Vagina (tissue), 2 donors: ENCODE results near the gene CHST5. TPM values are rescaled to one million over a fixed set of nuclear protein-coding genes. Genes with fewer than 3 reads are reported as not detected.

Source experiments
- DNase-seq, 2 donors: peaks; one replicate each; pipeline ENCODE4 v3.0.0-alpha.2; 2017; ENCODE audit errors: extremely low spot score in 2 of 2
- H3K27ac ChIP-seq: fragments of 200-600 bp; sonication (generic); one replicate; pipeline ENCODE4 v1.5.1; 2019
- H3K27me3 ChIP-seq: fragments of 200-600 bp; sonication (generic); one replicate; pipeline ENCODE4 v1.5.1; 2019
- H3K36me3 ChIP-seq, 2 donors: fragments of 200-600 bp; sonication (generic); one replicate each; pipeline ENCODE4 v1.5.1; 2017 to 2019
- H3K4me1 ChIP-seq: fragments of 200-600 bp; sonication (generic); one replicate; pipeline ENCODE4 v1.5.1; 2019
- H3K4me3 ChIP-seq, 2 donors: fragments of 200-600 bp; sonication (generic); 1 replicate in 1 of 2; 2 replicates in 1 of 2; pipeline ENCODE4 v1.5.1; 2016 to 2019
- H3K9me3 ChIP-seq: fragments of 200-600 bp; sonication (generic); one replicate; pipeline ENCODE4 v1.5.1; 2019
- CTCF ChIP-seq, 3 experiments: fragments of 450-650 bp in 2 of 3; fragments of 200-600 bp in 1 of 3; sonication (generic) in 1 of 3; IDR thresholded peaks; one replicate each; pipeline ENCODE4 v1.5.1; 2017 to 2019; ENCODE audit warnings: antibody characterized with exemption in 3 of 3, mild to moderate bottlenecking in 2 of 3, moderate library complexity in 2 of 3
- POLR2A ChIP-seq, 2 donors: fragments of 450-650 bp; IDR thresholded peaks; one replicate each; pipeline ENCODE4 v1.6.1; 2017; ENCODE audit warnings: antibody characterized with exemption in 2 of 2, mild to moderate bottlenecking in 2 of 2, moderate library complexity in 2 of 2
- POLR2AphosphoS5 ChIP-seq, 2 donors: sonication (generic); formaldehyde crosslinking; IDR thresholded peaks; one replicate each; pipeline ENCODE4 v1.9.0; 2017; ENCODE audit warnings: antibody characterized with exemption in 2 of 2, mild to moderate bottlenecking in 2 of 2, low read depth in 1 of 2; ENCODE audit not compliant: insufficient read depth in 1 of 2
- intact Hi-C: fragments of 100-400 bp; cut with DNase I; formaldehyde crosslinking; loops from one replicate; pipeline ENCODE4 v1.15.1; 2023
- total RNA-seq: library from RNA; depleted of rRNA; stranded (reverse); fragments of >200 nt; gene quantifications from one replicate; pipeline ENCODE4 v1.2.3, GENCODE V29; 2016

The CHST5 gene
- total RNA-seq, 1 donor from 2014 or later: not detected

GRCh38 chr16:75483222-75483621 is 52.7 kb downstream of the CHST5 start:
- TF ChIP-seq CTCF (IDR thresholded peaks at IDR 0.05) (no peak), POLR2A (IDR thresholded peaks at IDR 0.05) (no peak), POLR2AphosphoS5 (IDR thresholded peaks at IDR 0.05; ENCODE audit: insufficient read depth in 1 of 2, low read depth in 1 of 2) (no peak)
- Histone ChIP-seq H3K9me3 (no peaks in the 10 kb centered on the region), H3K36me3 (no peaks in the 10 kb centered on the region), H3K4me1 (no peaks in the 10 kb centered on the region), H3K4me3 (no peak overlapping the region), H3K27me3 (no peaks in the 10 kb centered on the region), H3K27ac (no peak overlapping the region)
- DNase-seq: no peak
- intact Hi-C loops: no loop called here

- Histone ChIP-seq H3K4me3 (no peak overlapping the region), H3K36me3 (no peaks in the 10 kb centered on the region), H3K4me1 (no peaks in the 10 kb centered on the region), H3K27me3 (no peaks in the 10 kb centered on the region), H3K27ac (no peak overlapping the region), H3K9me3 (no peaks in the 10 kb centered on the region)
- intact Hi-C loops: no loop called here
- DNase-seq: no peak
- TF ChIP-seq POLR2A (IDR thresholded peaks at IDR 0.05) (no peak), CTCF (IDR thresholded peaks at IDR 0.05) (no peak), POLR2AphosphoS5 (IDR thresholded peaks at IDR 0.05; ENCODE audit: insufficient read depth in 1 of 2, low read depth in 1 of 2) (no peak)
Observed at GRCh38 chr16:75482434-75483205, 53.3 kb downstream of the CHST5 start.

GRCh38 chr16:75481475-75481874 is 54.4 kb downstream of the CHST5 start:
- no peaks in the 10 kb centered on the region for H3K4me1 ChIP-seq
- no peak for DNase-seq
- no peaks in the 10 kb centered on the region for H3K9me3 ChIP-seq
- H3K27me3 ChIP-seq: no peaks in the 10 kb centered on the region
- no peaks in the 10 kb centered on the region for H3K36me3 ChIP-seq
- H3K27ac ChIP-seq: no peak overlapping the region
- intact Hi-C loops: no loop called here
- no peak overlapping the region for H3K4me3 ChIP-seq
- no peak for TF ChIP-seq CTCF (IDR thresholded peaks at IDR 0.05)
- no peak for TF ChIP-seq POLR2AphosphoS5 (IDR thresholded peaks at IDR 0.05; ENCODE audit: insufficient read depth in 1 of 2, low read depth in 1 of 2)
- no peak for TF ChIP-seq POLR2A (IDR thresholded peaks at IDR 0.05)

GRCh38 chr16:75479421-75479990 is 56.4 kb downstream of the CHST5 start:
- intact Hi-C loops: loop anchor here (10.0 kb wide), 1 partner anchor 285 kb away; no protein-coding TSS in a partner anchor
- DNase-seq: no peak
- Histone ChIP-seq H3K27ac (no peak overlapping the region), H3K9me3 (no peaks in the 10 kb centered on the region), H3K4me1 (no peaks in the 10 kb centered on the region), H3K4me3 (no peak overlapping the region), H3K27me3 (no peaks in the 10 kb centered on the region), H3K36me3 (no peaks in the 10 kb centered on the region)
- no peak for TF ChIP-seq POLR2AphosphoS5 (IDR thresholded peaks at IDR 0.05; ENCODE audit: insufficient read depth in 1 of 2, low read depth in 1 of 2)
- no peak for TF ChIP-seq POLR2A (IDR thresholded peaks at IDR 0.05)
- no peak for TF ChIP-seq CTCF (IDR thresholded peaks at IDR 0.05)

Other genes starting within 250 kb of the CHST5 start
- gene CFDP1, start 102.6 kb downstream of the CHST5 start, total RNA-seq: 45.7 TPM
- gene TMEM170A, start 71.4 kb downstream of the CHST5 start, total RNA-seq: 21.9 TPM
- 0.25 TPM for gene CHST6, start 40.7 kb downstream of the CHST5 start, total RNA-seq
- gene TMEM231, start 20.1 kb upstream of the CHST5 start, total RNA-seq: 6.9 TPM
- gene GABARAPL2, start 30.3 kb upstream of the CHST5 start, total RNA-seq: 86.4 TPM
- gene ADAT1, start 87.2 kb upstream of the CHST5 start, total RNA-seq: 44.4 TPM
- gene KARS1, start 111.6 kb upstream of the CHST5 start, total RNA-seq: 82.0 TPM
- 65.1 TPM for gene TERF2IP, start 111.7 kb upstream of the CHST5 start, total RNA-seq
- gene CPHXL2, start 140.9 kb upstream of the CHST5 start, total RNA-seq: not detected
- not detected for gene DUXB, start 165.4 kb upstream of the CHST5 start, total RNA-seq
- not detected for gene CPHXL, start 190.4 kb upstream of the CHST5 start, total RNA-seq